HCT116 (cell line): ENCODE results near the gene CCM2L. TPM values are rescaled to one million over a fixed set of nuclear protein-coding genes. Genes with fewer than 3 reads are reported as not detected.

ENCODE experiments used
- ATAC-seq: fragments of 200-7000 bp; cut with Tn5 transposase; 2 replicates; pipeline ENCODE4 v1.9.1; 2020; ENCODE audit warnings: mild to moderate bottlenecking, moderate library complexity
- BruUV-seq: library from RNA; stranded (reverse); fragments of 400-500 nt; replicated peaks from 2 replicates; lab custom pipeline; 2021; lab: Mats Ljungman, UMichigan
- CTCF ChIA-PET: fragments of 300-600 bp; sonication (Branson Sonifier 250); formaldehyde crosslinking; loops from one replicate; lab custom pipeline; 2021; ENCODE audit warnings: antibody characterized with exemption; lab: Charles Lee
- POLR2A ChIA-PET: fragments of 300-600, 350-600 bp; sonication (Branson Sonifier 250); formaldehyde crosslinking; loops from one replicate; lab custom pipeline; 2021; ENCODE audit warnings: antibody characterized with exemption; lab: Charles Lee
- RAD21 ChIA-PET, 2 experiments: fragments of 300-600 bp; sonication (Branson Sonifier 250); formaldehyde crosslinking; loops; one replicate each; lab custom pipeline; 2023; ENCODE audit warnings: low total read pairs in 2 of 2; ENCODE audit not compliant: uncharacterized antibody in 2 of 2, unreplicated experiment in 2 of 2, low non-redundant PET in 1 of 2; lab: Charles Lee
- DNase-seq: peaks from one replicate; pipeline ENCODE4 v3.0.0-alpha.2; 2010; ENCODE audit warnings: low read depth, low spot score
- H2AFZ ChIP-seq: fragments of 200-600 bp; shearing (Covaris generic), sonication (generic); 2 replicates; pipeline ENCODE4 v1.6.1; 2017; ENCODE audit warnings: low read depth, mixed run types, mixed read lengths, antibody characterized with exemption, low read length; ENCODE audit not compliant: poor library complexity, severe bottlenecking
- H3K27ac ChIP-seq: 2 replicates; pipeline ENCODE4 v1.5.1; 2012; ENCODE audit warnings: low read depth, low read length
- H3K27me3 ChIP-seq: fragments of 200-600 bp; sonication (generic); 2 replicates; pipeline ENCODE4 v1.6.1; 2016; ENCODE audit warnings: mixed run types, low read length, mixed read lengths; ENCODE audit not compliant: insufficient read depth
- H3K36me3 ChIP-seq, 2 experiments: fragments of 200-500 bp in 1 of 2; fragments of 200-600 bp in 1 of 2; sonication (Bioruptor generic) in 1 of 2; sonication (generic) in 1 of 2; 2 replicates each; pipeline versions ENCODE4 v1.5.1 to v1.6.1; 2014 to 2016; ENCODE audit warnings: low read length in 2 of 2, inconsistent platforms in 1 of 2, mixed read lengths in 1 of 2, mixed run types in 1 of 2; ENCODE audit not compliant: insufficient read depth in 2 of 2, control insufficient read depth in 1 of 2
- H3K4me1 ChIP-seq, 2 experiments: fragments of 200-600 bp in 1 of 2; sonication (generic) in 1 of 2; 2 replicates each; pipeline versions ENCODE4 v1.5.1 to v1.6.1; 2012 to 2017; ENCODE audit warnings: low read length in 2 of 2, inconsistent platforms in 1 of 2, mild to moderate bottlenecking in 1 of 2, mixed read lengths in 1 of 2, mixed run types in 1 of 2, moderate library complexity in 1 of 2; ENCODE audit not compliant: insufficient read depth in 2 of 2, control insufficient read depth in 1 of 2
- H3K4me2 ChIP-seq: fragments of 200-600 bp; sonication (generic); 2 replicates; pipeline ENCODE4 v1.6.1; 2017; ENCODE audit warnings: mixed run types, low read length, mixed read lengths
- H3K4me3 ChIP-seq, 2 experiments: fragments of 200-600 bp in 1 of 2; sonication (generic) in 1 of 2; replicated peaks in 1 of 2; 2 replicates each; pipeline ENCODE4 v1.5.1; 2011 to 2016; ENCODE audit warnings: low read length in 2 of 2, control low read depth in 1 of 2, low read depth in 1 of 2, mild to moderate bottlenecking in 1 of 2, mixed read lengths in 1 of 2, mixed run types in 1 of 2
- H3K79me2 ChIP-seq: fragments of 200-600 bp; sonication (generic); 2 replicates; pipeline ENCODE4 v1.6.1; 2017; ENCODE audit warnings: mild to moderate bottlenecking, mixed run types, low read length, moderate library complexity, mixed read lengths; ENCODE audit not compliant: insufficient read depth
- H3K9ac ChIP-seq: fragments of 200-600 bp; sonication (generic); 2 replicates; pipeline ENCODE4 v1.6.1; 2016; ENCODE audit warnings: low read length, mixed read lengths
- H3K9me2 ChIP-seq: fragments of 200-600 bp; sonication (generic), shearing (Covaris generic); 2 replicates; pipeline ENCODE4 v1.6.1; 2017; ENCODE audit warnings: mixed run types, mild to moderate bottlenecking, moderate library complexity; ENCODE audit not compliant: insufficient read depth
- H3K9me3 ChIP-seq, 2 experiments: fragments of 200-500 bp in 1 of 2; fragments of 200-600 bp in 1 of 2; sonication (Bioruptor generic) in 1 of 2; sonication (generic) in 1 of 2; 2 replicates each; pipeline ENCODE4 v1.6.1; 2014 to 2017; ENCODE audit warnings: low read length in 2 of 2, mixed read lengths in 2 of 2, inconsistent platforms in 1 of 2, low read depth in 1 of 2, mild to moderate bottlenecking in 1 of 2, mixed run types in 1 of 2, moderate library complexity in 1 of 2; ENCODE audit not compliant: control insufficient read depth in 1 of 2, insufficient read depth in 1 of 2
- H4K20me1 ChIP-seq: fragments of 200-600 bp; sonication (generic), shearing (Covaris generic); 2 replicates; pipeline ENCODE4 v1.6.1; 2017; ENCODE audit warnings: mixed run types, mild to moderate bottlenecking, moderate library complexity; ENCODE audit not compliant: insufficient read depth
- CEBPB ChIP-seq: IDR thresholded peaks from 2 replicates; pipeline ENCODE4 v1.6.1; 2012; ENCODE audit warnings: low read depth
- EZH2phosphoT487 ChIP-seq: fragments of 200-600 bp; IDR thresholded peaks from 2 replicates; pipeline ENCODE4 v1.6.1; 2018; ENCODE audit warnings: antibody characterized with exemption, borderline replicate concordance
- JUND ChIP-seq: IDR thresholded peaks from 2 replicates; pipeline ENCODE4 v1.6.1; 2012
- POLR2A ChIP-seq: IDR thresholded peaks from 2 replicates; pipeline ENCODE4 v1.7.0; 2011; ENCODE audit warnings: borderline replicate concordance; ENCODE audit not compliant: insufficient read depth, insufficient read length; ENCODE audit errors: extremely low read depth
- POLR2AphosphoS5 ChIP-seq: IDR thresholded peaks from 2 replicates; pipeline ENCODE4 v1.6.1; 2011; ENCODE audit warnings: mild to moderate bottlenecking, low read depth, low read length, moderate library complexity
- RAD21 ChIP-seq: IDR thresholded peaks from 2 replicates; pipeline ENCODE4 v1.6.1; 2012; ENCODE audit warnings: low read depth, mild to moderate bottlenecking
- SP1 ChIP-seq: IDR thresholded peaks from 2 replicates; pipeline ENCODE4 v1.6.1; 2012; ENCODE audit warnings: low read depth
- SRF ChIP-seq: IDR thresholded peaks from 2 replicates; pipeline ENCODE4 v1.6.1; 2012; ENCODE audit warnings: low read depth
- ZNF274 ChIP-seq: fragments of 200-500 bp; sonication (Bioruptor generic); IDR thresholded peaks from 2 replicates; pipeline ENCODE4 v1.6.1; 2014; ENCODE audit warnings: mild to moderate bottlenecking, low read depth, low read length, inconsistent platforms
- intact Hi-C: fragments of 100-400 bp; cut with micrococcal nuclease; formaldehyde crosslinking; loops from 2 replicates; pipeline ENCODE4 v1.10.0; 2022
- total RNA-seq: library from RNA; stranded (reverse); gene quantifications from one replicate; pipeline ENCODE4 v1.2.1, GENCODE V29; 2021; ENCODE audit not compliant: unreplicated experiment
- TF ChIP-seq, protein P1 (sequence below): IDR thresholded peaks from 2 replicates; pipeline ENCODE4 v1.6.1; 2012
- TF ChIP-seq, protein P2 (sequence below): IDR thresholded peaks from 2 replicates; pipeline ENCODE4 v1.6.1; 2011; ENCODE audit warnings: mild to moderate bottlenecking, low read length, moderate library complexity; ENCODE audit not compliant: insufficient replicate concordance; ENCODE audit errors: extremely low read depth

Gene CCM2L
- total RNA-seq, 1 experiment from 2014 or later: 1.4 TPM

DNA sequence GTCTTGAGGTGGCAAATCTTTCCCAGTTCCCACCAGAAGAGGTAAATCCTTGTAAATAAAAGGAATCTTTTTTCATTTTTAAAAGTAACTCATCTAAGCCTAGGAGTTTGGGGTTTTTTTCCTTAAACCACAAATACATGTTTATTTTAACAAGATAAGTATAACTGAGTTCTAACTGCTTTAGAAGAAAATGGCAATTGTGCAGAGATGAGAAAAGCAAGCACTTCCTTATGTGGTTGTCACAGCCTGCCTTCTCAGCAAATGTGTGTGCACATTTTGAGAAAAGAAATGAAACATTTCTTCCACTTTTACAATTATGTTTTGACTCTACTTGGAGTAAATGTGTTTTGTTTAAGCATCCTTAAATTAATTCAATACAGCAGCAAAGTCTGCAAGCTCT, 59.5 kb downstream of the CCM2L start:
- H3K4me1 ChIP-seq: no peaks in the 10 kb centered on the region
- no peak overlapping the region for H3K4me3 ChIP-seq
- no peak overlapping the region for H3K27ac ChIP-seq
- 0 out of 2 replicates have a peak, but pooled peaks cover 3% of the 10 kb centered on the region for H3K27me3 ChIP-seq
- ChIA-PET CTCF (no interaction called here), RAD21 (no interaction called here), POLR2A (no interaction called here)
- H3K9ac ChIP-seq: no peak overlapping the region
- no peaks in the 10 kb centered on the region for H3K9me2 ChIP-seq
- TF ChIP-seq POLR2A (no peak), SP1 (no peak), CEBPB (no peak), RAD21 (no peak), JUND (no peak), ZNF274 (no peak), EZH2phosphoT487 (no peak), POLR2AphosphoS5 (no peak), SRF (no peak)
- TF ChIP-seq, protein P1, sequence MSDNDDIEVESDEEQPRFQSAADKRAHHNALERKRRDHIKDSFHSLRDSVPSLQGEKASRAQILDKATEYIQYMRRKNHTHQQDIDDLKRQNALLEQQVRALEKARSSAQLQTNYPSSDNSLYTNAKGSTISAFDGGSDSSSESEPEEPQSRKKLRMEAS: no peak
- TF ChIP-seq, protein P2, sequence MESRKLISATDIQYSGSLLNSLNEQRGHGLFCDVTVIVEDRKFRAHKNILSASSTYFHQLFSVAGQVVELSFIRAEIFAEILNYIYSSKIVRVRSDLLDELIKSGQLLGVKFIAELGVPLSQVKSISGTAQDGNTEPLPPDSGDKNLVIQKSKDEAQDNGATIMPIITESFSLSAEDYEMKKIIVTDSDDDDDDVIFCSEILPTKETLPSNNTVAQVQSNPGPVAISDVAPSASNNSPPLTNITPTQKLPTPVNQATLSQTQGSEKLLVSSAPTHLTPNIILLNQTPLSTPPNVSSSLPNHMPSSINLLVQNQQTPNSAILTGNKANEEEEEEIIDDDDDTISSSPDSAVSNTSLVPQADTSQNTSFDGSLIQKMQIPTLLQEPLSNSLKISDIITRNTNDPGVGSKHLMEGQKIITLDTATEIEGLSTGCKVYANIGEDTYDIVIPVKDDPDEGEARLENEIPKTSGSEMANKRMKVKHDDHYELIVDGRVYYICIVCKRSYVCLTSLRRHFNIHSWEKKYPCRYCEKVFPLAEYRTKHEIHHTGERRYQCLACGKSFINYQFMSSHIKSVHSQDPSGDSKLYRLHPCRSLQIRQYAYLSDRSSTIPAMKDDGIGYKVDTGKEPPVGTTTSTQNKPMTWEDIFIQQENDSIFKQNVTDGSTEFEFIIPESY: no peak
- BruUV-seq: no TSS peak
- no peak for DNase-seq
- no peaks in the 10 kb centered on the region for H4K20me1 ChIP-seq
- ATAC-seq: no peak
- no peaks in the 10 kb centered on the region for H3K79me2 ChIP-seq
- intact Hi-C loops: no loop called here
- H2AFZ ChIP-seq: no peak overlapping the region
- no peak overlapping the region for H3K4me2 ChIP-seq
- H3K9me3 ChIP-seq: no peaks in the 10 kb centered on the region
- no peaks in the 10 kb centered on the region for H3K36me3 ChIP-seq
